Fibroblast of skin of right quadriceps (primary cell): ENCODE measurements around the gene EML4.
"Not testable (repeated sequence)": the region's sequence is repeated elsewhere in the genome, so short reads cannot be mapped to it uniquely, and the experiment has no call there.

Experiments
- DNase-seq: peaks from one replicate; pipeline ENCODE4 v3.0.0-alpha.2; 2013

Gene EML4, protein sequence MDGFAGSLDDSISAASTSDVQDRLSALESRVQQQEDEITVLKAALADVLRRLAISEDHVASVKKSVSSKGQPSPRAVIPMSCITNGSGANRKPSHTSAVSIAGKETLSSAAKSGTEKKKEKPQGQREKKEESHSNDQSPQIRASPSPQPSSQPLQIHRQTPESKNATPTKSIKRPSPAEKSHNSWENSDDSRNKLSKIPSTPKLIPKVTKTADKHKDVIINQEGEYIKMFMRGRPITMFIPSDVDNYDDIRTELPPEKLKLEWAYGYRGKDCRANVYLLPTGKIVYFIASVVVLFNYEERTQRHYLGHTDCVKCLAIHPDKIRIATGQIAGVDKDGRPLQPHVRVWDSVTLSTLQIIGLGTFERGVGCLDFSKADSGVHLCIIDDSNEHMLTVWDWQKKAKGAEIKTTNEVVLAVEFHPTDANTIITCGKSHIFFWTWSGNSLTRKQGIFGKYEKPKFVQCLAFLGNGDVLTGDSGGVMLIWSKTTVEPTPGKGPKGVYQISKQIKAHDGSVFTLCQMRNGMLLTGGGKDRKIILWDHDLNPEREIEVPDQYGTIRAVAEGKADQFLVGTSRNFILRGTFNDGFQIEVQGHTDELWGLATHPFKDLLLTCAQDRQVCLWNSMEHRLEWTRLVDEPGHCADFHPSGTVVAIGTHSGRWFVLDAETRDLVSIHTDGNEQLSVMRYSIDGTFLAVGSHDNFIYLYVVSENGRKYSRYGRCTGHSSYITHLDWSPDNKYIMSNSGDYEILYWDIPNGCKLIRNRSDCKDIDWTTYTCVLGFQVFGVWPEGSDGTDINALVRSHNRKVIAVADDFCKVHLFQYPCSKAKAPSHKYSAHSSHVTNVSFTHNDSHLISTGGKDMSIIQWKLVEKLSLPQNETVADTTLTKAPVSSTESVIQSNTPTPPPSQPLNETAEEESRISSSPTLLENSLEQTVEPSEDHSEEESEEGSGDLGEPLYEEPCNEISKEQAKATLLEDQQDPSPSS

DNA sequence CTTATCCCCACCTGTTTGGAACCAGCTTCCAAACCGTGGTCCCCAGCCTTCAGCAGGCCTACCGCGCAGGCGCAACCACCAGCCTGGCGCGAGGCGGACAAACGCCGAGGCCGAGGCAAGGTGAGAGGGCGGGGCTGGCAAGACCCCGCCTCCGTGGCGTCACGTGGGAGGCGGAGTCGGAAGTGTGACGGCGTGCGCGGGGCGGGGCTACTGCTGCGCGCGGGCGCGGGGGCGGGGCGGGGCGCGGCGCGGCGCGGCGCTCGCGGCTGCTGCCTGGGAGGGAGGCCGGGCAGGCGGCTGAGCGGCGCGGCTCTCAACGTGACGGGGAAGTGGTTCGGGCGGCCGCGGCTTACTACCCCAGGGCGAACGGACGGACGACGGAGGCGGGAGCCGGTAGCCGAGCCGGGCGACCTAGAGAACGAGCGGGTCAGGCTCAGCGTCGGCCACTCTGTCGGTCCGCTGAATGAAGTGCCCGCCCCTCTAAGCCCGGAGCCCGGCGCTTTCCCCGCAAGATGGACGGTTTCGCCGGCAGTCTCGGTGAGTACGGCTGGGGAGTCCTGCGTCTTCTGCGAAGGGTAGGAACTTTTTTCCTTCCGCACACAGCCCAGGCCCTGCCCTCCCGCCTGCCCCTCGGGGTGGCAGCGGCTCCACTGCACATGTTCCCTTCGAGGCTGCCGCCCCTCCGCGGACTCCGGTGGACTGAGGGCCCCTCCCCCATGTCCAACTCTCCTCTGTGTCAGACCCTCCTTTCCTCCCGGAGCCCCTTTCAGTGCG, at the start of gene EML4:
EML4 (plus strand) TSS at position 254 of the 774 bp plus-strand sequence; CDS start at position 513, 259 bp downstream.
- peak; percentile 90 for DNase-seq

DNA sequence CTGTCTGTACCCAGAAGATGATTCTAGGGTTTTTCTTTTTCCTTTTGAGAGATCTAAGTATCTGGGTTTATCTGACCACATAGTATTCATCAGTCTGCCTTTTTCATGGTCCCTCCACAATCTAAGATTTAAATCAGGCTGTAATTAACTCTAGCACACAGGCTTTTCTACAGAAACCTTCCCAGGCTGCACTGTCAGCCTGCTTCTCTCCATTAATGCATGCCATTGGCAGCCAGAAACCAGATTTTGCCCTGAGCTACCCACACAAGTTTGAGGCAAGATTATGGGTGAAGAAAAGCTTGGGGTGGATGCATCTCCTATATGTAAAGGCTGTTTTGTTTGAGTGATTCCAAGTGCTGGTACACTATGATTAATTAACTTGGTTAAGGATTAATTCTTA, 45.7 kb upstream of the EML4 start:
- no peak for DNase-seq

DNA sequence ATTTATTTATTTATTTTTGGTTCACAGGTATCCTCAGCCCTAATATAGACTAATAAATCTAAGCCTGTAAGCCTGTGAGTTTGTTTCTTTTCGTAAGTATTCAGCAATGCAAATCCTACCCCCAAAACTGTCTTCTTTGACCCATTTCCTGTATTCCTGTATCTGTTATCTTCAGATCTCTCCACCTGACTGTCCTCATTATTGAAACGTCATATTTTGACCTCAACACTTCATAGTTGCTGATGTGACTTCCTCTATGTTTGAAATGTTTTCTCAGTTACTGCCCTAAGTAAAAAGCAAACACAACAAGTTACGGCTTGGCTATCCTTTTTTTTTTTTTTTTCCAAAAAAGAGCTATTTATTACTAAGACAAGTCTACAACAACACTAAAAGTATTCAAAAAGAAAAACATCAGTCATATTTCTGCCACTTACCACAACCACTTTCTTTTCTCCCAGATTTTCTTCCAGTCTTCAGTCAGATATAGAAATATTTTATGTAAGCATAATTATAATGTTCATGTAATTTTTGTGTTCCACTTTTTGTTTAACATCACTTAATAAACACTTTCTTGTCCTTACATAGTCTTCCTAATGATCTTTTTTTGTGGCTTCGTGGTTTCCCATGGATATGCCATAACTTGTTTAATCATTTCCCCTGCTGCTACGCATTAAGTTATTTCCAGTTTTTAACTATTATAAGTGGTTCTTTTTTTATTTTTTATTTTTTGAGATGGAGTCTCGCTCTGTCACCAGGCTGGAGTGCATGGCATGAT, 45.0 kb upstream of the EML4 start:
- peak; percentile 32 for DNase-seq

DNA sequence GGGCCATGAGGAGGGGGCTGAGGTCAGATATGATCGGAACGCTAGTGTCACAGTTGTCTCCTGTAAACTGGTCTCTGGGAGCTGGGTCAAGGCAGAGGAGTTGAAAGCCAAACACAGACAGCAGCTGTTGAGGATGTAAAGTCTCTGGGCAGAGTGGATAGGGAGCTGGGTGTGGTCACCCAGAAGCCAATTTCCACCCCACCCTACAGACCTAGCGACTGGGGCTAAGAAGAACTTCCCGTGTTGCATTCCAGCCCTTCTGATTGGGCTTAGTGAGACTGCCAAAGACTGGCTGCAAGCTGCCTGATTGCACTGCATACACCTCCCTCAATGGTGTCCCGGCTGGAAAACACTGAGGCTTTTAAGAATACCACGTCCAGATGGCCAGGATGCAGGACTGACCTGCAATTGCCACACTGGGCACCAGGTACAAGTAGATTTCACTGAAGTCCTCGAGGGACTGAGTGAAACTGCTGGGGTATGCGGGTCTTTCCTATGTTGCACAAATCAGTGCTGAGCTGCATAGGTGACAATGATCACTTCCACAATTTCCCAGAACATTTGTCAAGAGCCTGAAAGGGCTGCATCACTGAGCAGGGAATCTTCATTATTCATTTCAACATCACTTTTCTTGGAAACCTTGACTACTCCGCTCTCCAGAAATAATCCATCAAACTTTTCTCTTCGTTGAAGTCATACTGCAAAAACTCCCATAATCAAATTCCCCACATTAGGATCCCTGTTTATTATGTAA, 43.1 kb upstream of the EML4 start:
- DNase-seq: peak; percentile 19

DNA sequence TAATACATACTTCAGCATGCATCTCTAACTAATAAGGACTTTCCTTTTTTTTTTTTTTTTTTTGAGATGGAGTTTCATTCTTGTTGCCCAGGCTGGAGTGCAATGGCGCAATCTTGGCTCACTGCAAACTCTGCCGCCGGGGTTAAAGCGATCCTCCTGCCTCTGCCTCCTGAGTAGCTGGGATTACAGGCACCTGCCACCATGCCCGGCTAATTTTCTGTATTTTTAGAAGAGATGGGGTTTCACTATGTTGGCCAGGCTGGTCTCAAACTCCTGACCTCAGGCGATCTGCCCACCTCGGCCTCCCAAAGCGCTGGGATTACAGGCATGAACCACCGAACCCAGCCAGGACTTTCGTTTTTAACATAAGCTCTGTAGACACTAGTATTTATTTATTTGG, 42.3 kb upstream of the EML4 start:
- not testable (repeated sequence) for DNase-seq

DNA sequence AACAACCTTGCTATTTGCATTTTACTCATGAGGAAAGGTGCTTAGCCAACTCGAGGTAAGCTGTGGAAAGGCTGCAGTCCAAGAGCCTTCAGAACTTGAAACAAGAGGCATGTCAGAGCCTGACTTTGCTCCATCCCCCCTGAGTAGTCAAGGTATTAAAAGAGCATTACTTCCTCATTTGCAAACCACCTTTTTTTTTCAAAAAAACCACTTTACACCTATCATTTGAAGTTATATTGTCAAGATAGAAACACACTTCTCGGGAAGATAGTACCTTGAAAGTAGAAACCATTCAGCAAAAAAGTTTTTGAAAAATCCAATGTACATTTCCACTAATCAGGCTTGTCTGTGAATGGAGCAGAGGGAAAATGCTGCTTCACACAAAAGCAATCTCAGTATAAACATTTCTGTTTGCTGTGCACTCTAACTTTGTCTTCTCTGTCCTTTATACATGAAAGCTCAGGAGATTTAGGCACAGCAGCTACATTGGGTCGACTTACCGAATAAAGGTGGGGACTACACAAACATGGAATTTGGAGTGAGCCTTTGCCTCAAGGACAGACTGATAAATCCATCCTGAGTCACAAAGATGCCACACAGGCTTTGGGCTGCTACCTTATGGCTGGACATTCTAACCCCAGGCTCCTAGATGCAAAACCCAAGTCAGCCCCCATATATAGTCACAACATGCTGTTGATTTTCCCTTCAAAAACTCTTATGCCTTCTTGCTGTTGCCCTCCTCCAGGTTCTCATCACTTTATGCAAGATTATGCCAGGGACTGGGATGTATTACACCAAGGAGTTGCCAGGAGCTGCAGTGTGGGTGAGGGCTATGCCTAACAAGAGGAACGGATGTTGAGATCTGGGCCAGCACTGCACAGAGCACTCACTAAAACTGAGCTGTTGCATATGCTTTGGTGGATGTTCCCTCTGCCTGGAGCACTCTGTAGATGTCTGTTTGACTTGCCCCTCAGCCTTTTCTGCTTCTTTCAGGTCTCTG, 41.4 kb upstream of the EML4 start:
- DNase-seq: no peak

DNA sequence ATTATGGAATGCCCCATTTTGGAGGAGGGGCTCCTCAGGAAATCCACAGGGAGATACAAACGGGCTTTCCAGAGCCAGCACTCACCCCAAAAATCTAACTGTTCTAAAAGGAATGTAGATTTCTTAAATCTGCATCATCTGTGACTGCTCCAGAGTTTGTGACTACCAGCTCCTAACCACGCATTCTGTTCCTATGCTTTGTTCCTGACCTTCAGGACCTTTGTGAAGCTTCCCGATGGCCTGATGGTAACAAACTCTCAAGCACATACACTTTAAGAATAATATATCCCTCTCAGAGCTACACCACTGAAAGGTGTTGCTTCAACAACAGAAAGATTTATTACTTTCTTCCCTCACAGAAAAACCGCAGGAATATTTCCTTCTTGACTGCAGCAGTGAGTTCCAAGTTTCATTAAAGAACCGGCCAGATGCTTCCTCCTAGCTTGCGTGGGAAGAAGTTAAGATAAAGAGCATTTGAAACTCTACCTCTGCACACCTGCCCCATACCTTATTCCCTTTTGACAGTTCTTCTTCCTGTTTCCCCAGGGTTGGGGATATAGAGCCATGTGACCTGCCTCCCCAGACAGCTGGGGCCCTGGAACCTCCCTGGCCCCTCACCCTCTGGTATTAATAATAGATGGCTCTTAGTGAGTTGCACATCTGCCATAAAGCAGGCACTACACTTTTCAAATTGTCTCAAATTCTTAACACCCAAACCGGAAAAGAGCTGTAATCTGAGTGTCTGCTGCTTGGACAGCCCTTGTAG, 40.2 kb upstream of the EML4 start:
- DNase-seq: peak; percentile 96

DNA sequence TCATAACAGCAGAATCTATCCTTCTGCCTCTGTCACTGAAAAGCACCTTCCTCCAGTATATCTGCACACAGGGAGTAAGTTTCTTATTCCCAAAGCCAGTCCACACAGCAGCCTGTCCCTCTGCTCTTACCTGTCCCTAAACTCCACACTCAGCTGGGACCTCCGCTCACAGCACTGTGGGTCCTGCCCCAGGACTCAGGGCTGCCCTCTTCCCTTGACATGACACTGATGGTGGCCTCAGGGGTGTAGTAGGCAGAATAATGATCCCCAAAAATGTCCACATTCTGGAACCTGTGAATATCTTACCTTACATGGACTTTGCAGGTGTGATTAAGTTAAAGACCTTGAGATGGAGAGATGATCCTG, 39.7 kb upstream of the EML4 start:
- no peak for DNase-seq

DNA sequence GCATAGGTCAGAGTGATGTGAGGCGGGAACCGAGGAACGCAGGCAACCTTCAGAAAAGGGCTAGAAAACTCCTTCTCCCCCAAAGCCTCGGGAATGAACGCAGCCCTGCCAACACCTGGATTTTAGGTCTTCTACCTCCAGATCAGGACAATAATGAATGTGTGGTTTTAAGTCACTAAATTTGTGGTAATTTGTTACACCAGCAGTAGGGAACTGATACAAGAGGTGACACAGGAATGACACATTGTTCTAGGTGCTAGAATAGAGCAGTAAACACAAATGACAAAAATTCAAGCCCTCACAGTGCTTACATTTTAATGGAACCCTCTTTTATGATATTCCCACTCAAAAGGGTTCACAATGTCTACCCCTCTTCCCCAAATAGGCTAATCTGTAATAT, 39.2 kb upstream of the EML4 start:
- no peak for DNase-seq

DNA sequence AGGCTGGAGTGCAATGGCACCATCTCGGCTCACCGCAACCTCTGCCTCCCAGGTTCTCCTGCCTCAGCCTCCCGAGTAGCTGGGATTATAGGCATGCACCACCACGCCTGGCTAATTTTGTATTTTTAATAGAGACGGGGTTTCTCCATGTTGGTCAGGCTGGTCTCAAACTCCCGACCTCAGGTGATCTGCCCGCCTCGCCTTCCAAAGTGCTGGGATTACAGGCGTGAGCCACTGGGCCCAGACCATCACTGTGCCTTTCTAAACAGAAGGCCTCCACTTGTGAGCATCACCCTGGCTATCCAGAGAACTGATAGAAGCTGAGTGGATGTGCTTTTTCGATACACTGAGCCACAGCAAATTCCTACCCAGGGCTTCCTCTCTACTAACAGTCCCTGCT, 38.3 kb upstream of the EML4 start:
- not testable (repeated sequence) for DNase-seq

DNA sequence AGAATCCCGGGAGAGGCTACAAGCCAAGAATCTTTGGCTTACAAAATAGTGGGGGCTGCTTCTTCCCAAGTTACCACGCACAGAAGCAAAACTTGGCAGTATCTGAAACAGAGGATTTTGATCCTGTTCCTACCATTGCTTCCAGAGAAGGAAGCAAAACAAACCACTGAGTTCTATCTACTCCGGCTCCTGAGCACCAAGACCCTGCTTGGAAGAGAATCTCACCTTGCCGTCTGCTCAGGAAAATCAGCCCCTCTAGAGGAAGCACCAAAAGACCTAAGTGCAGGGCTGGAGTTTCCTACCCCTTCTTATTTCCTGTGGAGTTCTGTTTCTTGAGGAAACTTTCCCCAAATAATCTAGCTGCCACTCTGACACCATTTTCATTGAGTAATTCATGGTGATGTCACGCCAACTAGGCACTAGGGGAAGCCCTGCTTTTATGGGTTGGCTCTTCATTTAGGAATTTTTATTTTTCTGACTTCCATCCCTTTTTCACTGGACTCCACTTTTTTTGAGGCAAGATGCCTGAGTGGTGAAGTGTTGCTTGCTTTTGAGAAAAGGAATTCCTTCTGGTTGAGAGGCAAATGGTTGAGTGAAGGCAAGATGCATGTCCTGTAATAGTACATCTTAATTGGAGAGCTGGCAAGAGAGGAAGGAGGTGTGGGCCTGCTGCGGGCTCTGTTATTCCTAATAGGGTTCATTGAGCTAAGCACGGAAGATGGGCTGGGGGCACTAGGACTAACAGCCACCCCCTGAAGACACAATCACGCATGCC, 36.8 kb upstream of the EML4 start:
- peak; percentile 99 for DNase-seq

DNA sequence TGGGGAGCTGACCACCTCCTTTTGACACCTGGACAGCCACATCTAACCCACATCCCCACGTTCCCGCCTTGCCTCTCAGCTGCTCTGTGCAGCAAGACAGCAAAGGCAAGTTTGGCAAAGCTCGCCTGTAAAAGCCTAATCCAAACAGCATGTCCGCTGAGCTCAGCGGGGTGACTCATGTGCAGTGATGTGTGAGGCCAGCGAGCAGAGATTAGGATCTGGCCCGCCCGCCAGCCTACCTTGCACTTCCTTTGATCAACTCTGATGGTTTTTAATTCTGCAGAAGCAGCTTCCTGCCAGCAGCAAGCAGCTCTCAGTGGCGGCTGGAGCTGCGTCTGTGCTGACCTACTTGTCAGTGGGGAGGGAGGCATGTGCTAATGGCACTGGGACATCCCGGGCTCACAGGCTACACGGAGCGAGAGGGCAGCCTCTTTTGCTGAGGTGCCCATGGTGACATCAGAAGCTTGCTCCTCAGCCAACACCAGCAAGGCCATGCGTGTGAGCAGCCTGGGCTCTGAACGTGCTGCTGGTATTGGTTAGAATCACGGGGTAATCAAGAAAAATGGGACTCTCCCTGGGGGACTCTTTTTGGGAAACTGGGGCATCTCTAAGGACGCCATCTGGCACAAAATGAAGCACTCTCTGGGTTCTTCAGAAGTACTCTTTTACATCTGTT, 36.0 kb upstream of the EML4 start:
- DNase-seq: peak; percentile 98

DNA sequence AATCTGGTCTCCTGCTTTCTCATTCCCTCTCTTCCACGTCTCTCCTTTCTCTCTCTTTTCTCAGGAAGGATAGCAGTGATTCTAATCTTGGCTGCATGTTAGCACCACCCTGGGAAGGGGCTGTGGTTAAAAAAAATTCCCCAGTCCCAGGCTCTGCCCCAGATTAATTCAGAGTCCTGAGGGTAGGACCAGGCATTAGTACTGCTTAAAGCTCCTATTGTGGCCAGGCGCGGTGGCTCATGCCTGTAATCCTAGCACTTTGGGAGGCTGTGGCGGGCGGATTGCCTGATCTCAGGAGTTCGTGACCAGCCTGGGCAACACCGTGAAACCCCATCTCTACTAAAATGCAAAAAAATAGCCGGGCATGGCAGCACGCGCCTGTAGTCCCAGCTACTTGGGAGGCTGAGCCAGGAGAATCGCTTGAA, 35.4 kb upstream of the EML4 start:
- peak; percentile 33 for DNase-seq

DNA sequence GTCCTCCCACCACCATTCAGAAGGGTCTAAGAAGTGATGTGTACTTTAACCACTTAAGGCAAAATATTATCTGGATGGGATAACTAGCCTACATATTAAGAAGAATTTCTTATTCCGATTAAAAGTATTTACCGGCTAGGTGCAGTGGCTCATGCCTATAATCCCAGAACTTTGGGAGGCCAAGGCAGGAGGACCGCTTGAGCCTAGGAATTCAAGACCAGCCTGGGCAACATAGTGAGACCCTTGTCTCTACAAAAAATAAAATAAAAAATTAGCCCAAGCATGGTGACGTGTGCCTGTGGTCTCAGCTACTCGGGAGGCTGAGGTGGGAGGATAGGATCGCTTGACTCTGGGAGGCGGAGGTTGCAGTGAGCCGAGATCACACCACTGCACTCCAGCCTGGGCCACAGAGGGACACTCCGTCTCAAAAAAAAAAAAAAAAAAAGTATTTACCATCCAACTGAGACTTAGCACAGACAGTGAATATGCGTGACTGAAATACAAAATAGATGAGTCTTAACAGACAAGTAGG, 34.7 kb upstream of the EML4 start:
- DNase-seq: not testable (repeated sequence)

DNA sequence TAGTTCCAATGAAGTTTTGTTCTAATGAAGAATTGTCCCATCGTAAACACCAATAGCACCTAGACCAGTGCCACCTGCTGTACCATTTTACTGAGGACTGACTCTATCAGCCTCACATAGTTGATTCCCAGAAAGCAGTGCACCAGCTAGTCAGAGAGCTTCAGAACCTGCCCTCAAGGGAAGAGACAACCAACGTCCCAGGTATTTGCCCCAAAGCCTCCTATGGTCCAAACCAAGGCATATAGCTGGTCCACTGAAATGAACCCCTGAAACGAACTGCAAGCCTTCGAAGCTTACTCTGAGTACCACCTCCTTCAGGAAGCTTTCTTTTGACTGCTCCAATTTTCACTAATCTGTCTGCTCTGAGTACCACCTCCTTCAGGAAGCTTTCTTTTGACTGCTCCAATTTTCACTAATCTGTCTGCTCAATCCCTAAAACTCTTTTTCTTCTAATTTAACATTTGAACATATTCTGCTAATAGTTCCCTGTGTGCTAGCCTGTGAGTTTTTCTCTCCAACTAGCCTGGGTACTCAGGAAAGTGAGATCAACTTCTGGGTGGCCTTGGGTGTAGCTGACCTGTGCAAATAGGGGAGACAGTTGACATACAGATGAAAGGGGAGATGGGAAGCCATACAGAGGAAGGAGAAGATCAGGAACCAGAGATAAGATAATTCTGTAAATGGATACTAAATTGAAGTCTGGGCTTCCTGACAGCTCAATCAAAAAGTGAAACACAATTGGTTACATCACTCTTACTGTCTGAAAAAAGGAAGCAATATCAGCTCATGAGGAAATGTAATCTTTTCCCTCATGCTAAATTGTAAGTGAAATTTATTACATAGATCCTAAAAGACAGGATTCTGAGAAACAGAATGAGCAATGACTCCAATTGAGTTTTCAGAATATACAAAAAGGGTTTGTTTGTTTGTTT, 33.5 kb upstream of the EML4 start:
- no peak for DNase-seq

DNA sequence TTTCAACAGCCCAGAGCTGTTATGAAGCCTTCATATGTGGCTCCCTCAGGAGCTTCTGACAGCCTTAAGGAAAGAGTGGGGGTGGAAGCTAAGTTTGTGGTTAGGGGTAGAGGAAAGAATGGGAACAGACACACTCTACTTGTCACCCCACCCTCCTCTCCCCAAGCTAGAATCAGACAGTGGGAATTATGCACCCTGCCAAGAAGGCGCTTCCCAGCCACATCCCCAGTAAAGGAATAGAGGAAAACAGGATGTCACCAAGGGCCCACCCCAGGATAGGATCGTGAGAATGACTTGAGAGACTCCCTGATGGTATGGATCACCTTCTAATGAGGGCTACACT, 32.4 kb upstream of the EML4 start:
- DNase-seq: peak; percentile 72
